HepG2 (cell line): Measurements from ENCODE around the gene CD276. TPM values are rescaled to one million over a fixed set of nuclear protein-coding genes. Genes with fewer than 3 reads are reported as not detected.

ENCODE experiments used
- ATAC-seq: fragments of 200-7000 bp; cut with Tn5 transposase; 3 replicates; pipeline ENCODE4 v1.9.1; 2020; ENCODE audit warnings: mild to moderate bottlenecking, moderate library complexity
- BruUV-seq: library from RNA; stranded (reverse); fragments of 400-500 nt; replicated peaks from 2 replicates; lab custom pipeline; 2021; lab: Mats Ljungman, UMichigan
- CTCF ChIA-PET: fragments of 300-600 bp; formaldehyde crosslinking; extraction: SDS; loops from one replicate; lab custom pipeline; 2021; ENCODE audit warnings: low total read pairs, inconsistent platforms, low intra/inter-chr PET ratio; lab: Yijun Ruan, JAX
- POLR2A ChIA-PET: fragments of 350-600 bp; sonication (Branson Sonifier 250); formaldehyde crosslinking; loops from one replicate; lab custom pipeline; 2020; ENCODE audit warnings: antibody characterized with exemption, inconsistent platforms; lab: Yijun Ruan, JAX
- DNase-seq: peaks from one replicate; pipeline ENCODE4 v3.0.0-alpha.2; 2015; ENCODE audit warnings: low spot score
- FAIRE-seq: peaks from 3 replicates; lab custom pipeline; 2011; peaks lifted over from hg19 to GRCh38; lab: Jason Lieb, UNC
- H2AFZ ChIP-seq: one replicate; pipeline ENCODE4 v1.6.1; 2011; ENCODE audit warnings: low read length, inconsistent platforms
- H3K27ac ChIP-seq: fragments of 300-600 bp; 3 replicates; pipeline ENCODE4 v1.8.0; 2011; ENCODE audit warnings: mixed run types, mild to moderate bottlenecking, mixed read lengths, low read length, inconsistent platforms; ENCODE audit not compliant: insufficient read depth; ENCODE audit errors: extremely low read length
- H3K27me3 ChIP-seq, 2 experiments: fragments of 200-600 bp in 1 of 2; 2 replicates in 1 of 2; 3 replicates in 1 of 2; pipeline versions ENCODE4 v1.6.0 to v1.8.0; 2011; ENCODE audit warnings: low read length in 2 of 2, mild to moderate bottlenecking in 2 of 2, moderate library complexity in 2 of 2, inconsistent platforms in 1 of 2; ENCODE audit not compliant: insufficient read depth in 2 of 2, control insufficient read depth in 1 of 2
- H3K36me3 ChIP-seq, 2 experiments: fragments of 200-600 bp in 1 of 2; replicated peaks in 1 of 2; 2 replicates in 1 of 2; 3 replicates in 1 of 2; pipeline versions ENCODE4 v1.5.1 to v1.8.0; 2011; ENCODE audit warnings: low read length in 2 of 2, inconsistent platforms in 1 of 2; ENCODE audit not compliant: insufficient read depth in 2 of 2, control insufficient read depth in 1 of 2
- H3K4me1 ChIP-seq: 2 replicates; pipeline ENCODE4 v1.5.1; 2012; ENCODE audit warnings: low read length, inconsistent platforms; ENCODE audit not compliant: insufficient read depth
- H3K4me2 ChIP-seq: 2 replicates; pipeline ENCODE4 v1.6.0; 2011; ENCODE audit warnings: low read depth, low read length, inconsistent platforms
- H3K4me3 ChIP-seq, 3 experiments: fragments of 200-600 bp in 1 of 3; sonication (generic), shearing (Covaris generic) in 1 of 3; replicated peaks in 1 of 3; 2 replicates each; pipeline ENCODE4 v1.5.1; 2011 to 2016; ENCODE audit warnings: low read length in 3 of 3, inconsistent platforms in 2 of 3, low read depth in 2 of 3, mild to moderate bottlenecking in 2 of 3, control low read depth in 1 of 3, mixed read lengths in 1 of 3; ENCODE audit not compliant: insufficient read depth in 1 of 3
- H3K79me2 ChIP-seq: one replicate; pipeline ENCODE4 v1.6.1; 2011; ENCODE audit warnings: low read length, inconsistent platforms; ENCODE audit not compliant: insufficient read depth
- H3K9ac ChIP-seq: 2 replicates; pipeline ENCODE4 v1.6.0; 2011; ENCODE audit warnings: mild to moderate bottlenecking, low read depth, low read length, inconsistent platforms; ENCODE audit not compliant: insufficient read depth
- H3K9me3 ChIP-seq: 2 replicates; pipeline ENCODE4 v1.5.1; 2012; ENCODE audit warnings: mild to moderate bottlenecking, low read length
- H4K20me1 ChIP-seq: 2 replicates; pipeline ENCODE4 v1.6.0; 2011; ENCODE audit warnings: inconsistent platforms, mild to moderate bottlenecking, low read length, moderate library complexity; ENCODE audit not compliant: insufficient read depth
- BCLAF1 ChIP-seq: fragments of 450-650 bp; IDR thresholded peaks from 2 replicates; pipeline ENCODE4 v1.6.1; 2017; ENCODE audit warnings: mild to moderate bottlenecking
- CBFB ChIP-seq: sonication (generic); formaldehyde crosslinking; IDR thresholded peaks from 2 replicates; pipeline ENCODE4 v1.4.0; 2020; ENCODE audit warnings: missing genetic modification reagents
- DNMT3B ChIP-seq: conservative IDR thresholded peaks from 2 replicates; pipeline ENCODE4 v1.6.1; 2016; ENCODE audit warnings: missing biosample characterization, control low read depth
- DR1 ChIP-seq: sonication (generic); formaldehyde crosslinking; IDR thresholded peaks from 2 replicates; pipeline ENCODE4 v1.8.0; 2021; ENCODE audit warnings: mild to moderate bottlenecking, missing genetic modification reagents, inconsistent platforms
- FOXJ3 ChIP-seq: sonication (generic); formaldehyde crosslinking; IDR thresholded peaks from 2 replicates; pipeline ENCODE4 v1.4.0; 2020; ENCODE audit warnings: missing genetic modification reagents, mild to moderate bottlenecking, borderline replicate concordance
- IKZF4 ChIP-seq: sonication (generic); formaldehyde crosslinking; IDR thresholded peaks from 2 replicates; pipeline ENCODE4 v1.5.1; 2020; ENCODE audit warnings: borderline replicate concordance, mild to moderate bottlenecking, low read depth, missing genetic modification reagents; ENCODE audit errors: not compliant biosample characterization
- MNT ChIP-seq: fragments of 450-650 bp; IDR thresholded peaks from 2 replicates; pipeline ENCODE4 v1.6.1; 2016
- PPARG ChIP-seq: conservative IDR thresholded peaks from 2 replicates; pipeline ENCODE4 v1.6.1; 2016; ENCODE audit warnings: missing biosample characterization, missing genetic modification reagents
- RBAK ChIP-seq: sonication (generic); formaldehyde crosslinking; IDR thresholded peaks from 2 replicates; pipeline ENCODE4 v1.5.1; 2020; ENCODE audit warnings: mild to moderate bottlenecking, missing genetic modification reagents
- SP140L ChIP-seq: sonication (generic); formaldehyde crosslinking; IDR thresholded peaks from 2 replicates; pipeline ENCODE4 v1.4.0; 2020; ENCODE audit warnings: missing genetic modification reagents, borderline replicate concordance
- SP4 ChIP-seq: sonication (generic); formaldehyde crosslinking; IDR thresholded peaks from 2 replicates; pipeline ENCODE4 v1.8.1; 2023; ENCODE audit warnings: mild to moderate bottlenecking, missing genetic modification reagents
- SP5 ChIP-seq: IDR thresholded peaks from 2 replicates; pipeline ENCODE4 v1.6.1; 2016; ENCODE audit warnings: low read depth, borderline replicate concordance
- TARDBP ChIP-seq: sonication (generic); formaldehyde crosslinking; IDR thresholded peaks from 2 replicates; pipeline ENCODE4 v1.8.0; 2022; ENCODE audit warnings: mild to moderate bottlenecking, missing genetic modification reagents
- ZC3H4 ChIP-seq: sonication (generic); formaldehyde crosslinking; IDR thresholded peaks from 2 replicates; pipeline ENCODE4 v1.4.0; 2020; ENCODE audit warnings: missing genetic modification reagents, borderline replicate concordance
- ZKSCAN1 ChIP-seq: fragments of 150-350 bp; IDR thresholded peaks from 2 replicates; pipeline ENCODE4 v1.6.1; 2014; ENCODE audit warnings: low read length
- ZKSCAN8 ChIP-seq: IDR thresholded peaks from 2 replicates; pipeline ENCODE4 v1.6.1; 2016; ENCODE audit warnings: borderline replicate concordance, missing genetic modification reagents, missing compliant biosample characterization
- ZNF296 ChIP-seq: sonication (generic); formaldehyde crosslinking; conservative IDR thresholded peaks from 2 replicates; pipeline ENCODE4 v1.5.0; 2020; ENCODE audit warnings: mild to moderate bottlenecking, missing genetic modification reagents
- ZNF430 ChIP-seq: sonication (generic); formaldehyde crosslinking; IDR thresholded peaks from 2 replicates; pipeline ENCODE4 v1.9.0; 2021; ENCODE audit warnings: mild to moderate bottlenecking, missing genetic modification reagents
- ZNF543 ChIP-seq: sonication (generic); formaldehyde crosslinking; IDR thresholded peaks from 2 replicates; pipeline ENCODE4 v1.4.0; 2020; ENCODE audit warnings: mild to moderate bottlenecking, missing genetic modification reagents
- ZNF703 ChIP-seq: sonication (generic); formaldehyde crosslinking; IDR thresholded peaks from 2 replicates; pipeline ENCODE4 v1.5.1; 2020; ENCODE audit warnings: missing genetic modification reagents, mild to moderate bottlenecking, moderate library complexity, borderline replicate concordance
- ZNF709 ChIP-seq: sonication (generic); formaldehyde crosslinking; IDR thresholded peaks from 2 replicates; pipeline ENCODE4 v1.5.0; 2020; ENCODE audit warnings: mild to moderate bottlenecking, missing genetic modification reagents
- ZNF749 ChIP-seq: sonication (generic); formaldehyde crosslinking; IDR thresholded peaks from 2 replicates; pipeline ENCODE4 v1.8.0; 2022; ENCODE audit warnings: mild to moderate bottlenecking, missing genetic modification reagents, moderate library complexity, borderline replicate concordance
- WGBS: methylation state at CpG from one replicate; pipeline ENCODE4 v1.1.6; 2017; ENCODE audit warnings: low lambda C conversion rate; 5-methylcytosine and 5-hydroxymethylcytosine counted together
- in situ Hi-C: cut with HindIII; loops from 2 replicates; pipeline ENCODE4 v1.10.0; 2017; ENCODE audit warnings: low pct_unique_long_range_greater_than_20kb; ENCODE audit not compliant: extremely low pct_ligation_motif_present
- intact Hi-C: fragments of 100-400 bp; cut with micrococcal nuclease; formaldehyde crosslinking; loops from one replicate; pipeline ENCODE4 v1.10.0; 2022; ENCODE audit not compliant: unreplicated experiment
- polyA plus RNA-seq, 8 experiments: library from polyadenylated mRNA; depleted of rRNA in 3 of 8; stranded (reverse) in 7 of 8; unstranded in 1 of 8; fragments of >200 nt; fragmentation: Illumina TruSeq in 4 of 8; extraction: Trizol in 4 of 8; gene quantifications; 2 replicates each; pipeline versions ENCODE4 v1.2.1 to v1.2.3, GENCODE V29; 2011 to 2016; ENCODE audit warnings: low read depth in 4 of 8, missing spikeins in 1 of 8, mixed read lengths in 1 of 8; ENCODE audit not compliant: insufficient read depth in 1 of 8
- total RNA-seq, 5 experiments: library from RNA; depleted of rRNA; stranded (reverse); fragments of >200 nt; fragmentation: Illumina TruSeq; extraction: Trizol; gene quantifications; 2 replicates each; pipeline ENCODE4 v1.2.3, GENCODE V29; 2016; ENCODE audit warnings: low read depth in 1 of 5

Gene CD276
- total and polyA plus RNA-seq, 2 of the 13 experiments (the other 11 are each of a cell fraction or from before 2014, with no cell fraction given) = 24.6 to 55.2 TPM

- no peak for TF ChIP-seq PPARG
- no peak for TF ChIP-seq CBFB
- no peak for TF ChIP-seq BCLAF1
- no peak for TF ChIP-seq IKZF4
- TF ChIP-seq, all 625 proteins: peak for 0
Observed at GRCh38 chr15:73650416-73651126, 33.6 kb upstream of the CD276 start (continued).

GRCh38 chr15:73654659-73655058, 29.5 kb upstream of the CD276 start:
- BruUV-seq = no TSS peak

More at GRCh38 chr15:73654659-73655058, 29.5 kb upstream of the CD276 start:
- WGBS = 6% methylated on average over 3 of the region's 3 CpGs
- FAIRE-seq = no peak
- Histone ChIP-seq H3K9ac (no peak overlapping the region), H2AFZ (no peak overlapping the region), H3K4me3 (no peak overlapping the region), H3K36me3 (no peaks in the 10 kb centered on the region), H3K9me3 (no peaks in the 10 kb centered on the region), H3K27ac (no peak overlapping the region), H3K79me2 (no peaks in the 10 kb centered on the region), H3K4me2 (no peak overlapping the region), H4K20me1 (no peaks in the 10 kb centered on the region), H3K27me3 (peaks cover 0 to 4% of the 10 kb centered on the region in 2 experiments; a peak in 1 of 5 replicates), H3K4me1 (no peaks in the 10 kb centered on the region)
- intact Hi-C loops = no loop called here
- in situ Hi-C loops = no loop called here
- POLR2A ChIA-PET = no interaction called here
- no peak for ATAC-seq
- TF ChIP-seq ZKSCAN1 = no peak
- TF ChIP-seq ZKSCAN8 (CRISPR knock-in tag) = no peak
- TF ChIP-seq TARDBP = no peak
- TF ChIP-seq SP5 = no peak
- TF ChIP-seq ZC3H4 (CRISPR knock-in tag) = no peak
- no peak for TF ChIP-seq RBAK (CRISPR knock-in tag)
- no peak for TF ChIP-seq ZNF749
- no peak for TF ChIP-seq ZNF296 (CRISPR knock-in tag)
- no peak for TF ChIP-seq DNMT3B (CRISPR knock-in tag)
- TF ChIP-seq DR1 = no peak
- no peak for TF ChIP-seq MNT
- TF ChIP-seq ZNF543 (CRISPR knock-in tag) = no peak
- TF ChIP-seq SP140L (CRISPR knock-in tag) = no peak
- no peak for TF ChIP-seq ZNF709 (CRISPR knock-in tag)
- TF ChIP-seq FOXJ3 (CRISPR knock-in tag) = no peak
- TF ChIP-seq ZNF703 (CRISPR knock-in tag) = no peak
- TF ChIP-seq SP4 (CRISPR knock-in tag) = no peak
- TF ChIP-seq ZNF430 (CRISPR knock-in tag) = no peak
- DNase-seq = no peak
- CTCF ChIA-PET = no interaction called here
